Measurements from ENCODE around the gene EFCC1. TPM values are rescaled to one million over a fixed set of nuclear protein-coding genes. Genes with fewer than 3 reads are reported as not detected.

The EFCC1 gene
- polyA plus RNA-seq, 1 donor (not counting 4 experiments of a cell fraction or from before 2014, with no cell fraction given): not detected

DNA sequence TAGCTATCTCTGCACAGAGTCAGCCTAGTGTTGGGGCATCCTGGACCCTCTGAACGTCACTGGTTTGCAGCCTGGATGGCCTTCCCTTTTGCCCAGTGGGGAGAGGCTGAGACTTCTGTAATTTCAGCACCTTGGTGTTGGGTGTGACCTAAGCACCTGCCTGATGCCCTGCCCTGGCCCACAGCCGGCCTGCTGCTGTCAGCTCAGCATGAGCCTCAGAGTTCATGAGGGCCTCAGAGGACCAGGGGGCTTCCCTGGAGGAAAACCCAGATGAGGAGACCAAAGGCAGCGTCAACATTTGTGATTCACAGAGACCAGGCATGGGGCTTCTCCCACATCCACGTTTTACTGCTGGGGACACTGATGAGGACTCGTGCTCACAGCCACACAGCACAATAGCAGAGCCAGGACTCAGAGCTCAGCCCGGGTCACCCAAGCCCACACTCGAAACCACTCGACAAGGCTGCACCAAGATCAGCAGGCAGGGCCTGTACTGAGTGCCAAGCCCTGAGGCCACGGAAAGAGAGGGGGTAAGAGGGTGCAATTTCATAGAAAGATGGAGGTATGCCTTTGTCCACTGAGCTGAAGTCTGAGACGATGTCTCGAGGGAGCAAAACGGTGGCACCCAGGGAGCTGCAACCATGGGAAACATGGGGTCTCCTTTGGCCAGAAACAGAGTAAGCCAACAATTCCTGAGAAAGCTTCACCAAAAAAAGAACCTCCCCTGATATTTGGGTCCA is 49.6 kb downstream of the EFCC1 start:
- H3K27ac ChIP-seq (ENCODE audit: control insufficient read depth, insufficient read depth, low read length): no peak overlapping the region
- no peak overlapping the region for H2AFZ ChIP-seq (ENCODE audit: control insufficient read depth, low read length)
- DNase-seq (ENCODE audit: low read depth, low spot score): no peak
- H3K4me1 ChIP-seq (ENCODE audit: control insufficient read depth, extremely low read depth, insufficient read depth, low read length): no peaks in the 10 kb centered on the region
- dilution Hi-C loops (cut with MboI; ENCODE audit: extremely low pct_ligation_motif_present, low sequenced_read_pairs): no loop called here
- no peak overlapping the region for H3K9ac ChIP-seq (ENCODE audit: control insufficient read depth, extremely low read depth, insufficient read depth, low read length)
- H3K4me3 ChIP-seq (ENCODE audit: control insufficient read depth in 2 of 3, extremely low read depth in 1 of 3, insufficient read depth in 2 of 3, low read depth in 1 of 3, low read length in 3 of 3): no peak overlapping the region
- TF ChIP-seq, protein P1, sequence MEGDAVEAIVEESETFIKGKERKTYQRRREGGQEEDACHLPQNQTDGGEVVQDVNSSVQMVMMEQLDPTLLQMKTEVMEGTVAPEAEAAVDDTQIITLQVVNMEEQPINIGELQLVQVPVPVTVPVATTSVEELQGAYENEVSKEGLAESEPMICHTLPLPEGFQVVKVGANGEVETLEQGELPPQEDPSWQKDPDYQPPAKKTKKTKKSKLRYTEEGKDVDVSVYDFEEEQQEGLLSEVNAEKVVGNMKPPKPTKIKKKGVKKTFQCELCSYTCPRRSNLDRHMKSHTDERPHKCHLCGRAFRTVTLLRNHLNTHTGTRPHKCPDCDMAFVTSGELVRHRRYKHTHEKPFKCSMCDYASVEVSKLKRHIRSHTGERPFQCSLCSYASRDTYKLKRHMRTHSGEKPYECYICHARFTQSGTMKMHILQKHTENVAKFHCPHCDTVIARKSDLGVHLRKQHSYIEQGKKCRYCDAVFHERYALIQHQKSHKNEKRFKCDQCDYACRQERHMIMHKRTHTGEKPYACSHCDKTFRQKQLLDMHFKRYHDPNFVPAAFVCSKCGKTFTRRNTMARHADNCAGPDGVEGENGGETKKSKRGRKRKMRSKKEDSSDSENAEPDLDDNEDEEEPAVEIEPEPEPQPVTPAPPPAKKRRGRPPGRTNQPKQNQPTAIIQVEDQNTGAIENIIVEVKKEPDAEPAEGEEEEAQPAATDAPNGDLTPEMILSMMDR (optimal IDR thresholded peaks at IDR 0.05 in 1 of 3, IDR thresholded peaks at IDR 0.05 in 1 of 3, conservative IDR thresholded peaks at IDR 0.05 in 1 of 3; ENCODE audit: extremely low read depth in 1 of 3, insufficient read depth in 2 of 3, low read length in 3 of 3): no peak
- TF ChIP-seq EZH2 (IDR thresholded peaks at IDR 0.05; ENCODE audit: low read length): no peak
- H3K9me1 ChIP-seq (ENCODE audit: control insufficient read depth, extremely low read depth, insufficient read depth, low read length): no peaks in the 10 kb centered on the region
- no peaks in the 10 kb centered on the region for H3K79me2 ChIP-seq (ENCODE audit: control insufficient read depth, insufficient read depth, low read length)
- H3K9me3 ChIP-seq (ENCODE audit: control insufficient read depth, low read depth, low read length): no peaks in the 10 kb centered on the region
- no peak overlapping the region for H3K4me2 ChIP-seq (ENCODE audit: control insufficient read depth, extremely low read depth, insufficient read depth, low read depth, low read length)
- peaks cover 25% of the 10 kb centered on the region for H3K27me3 ChIP-seq (ENCODE audit: control insufficient read depth, extremely low read depth, insufficient read depth, low read length)
- H3K36me3 ChIP-seq (ENCODE audit: control insufficient read depth in 2 of 2, extremely low read depth in 1 of 2, insufficient read depth in 2 of 2, low read length in 2 of 2): no peaks in the 10 kb centered on the region
- H4K20me1 ChIP-seq (ENCODE audit: control insufficient read depth, extremely low read depth, insufficient read depth, low read length): no peaks in the 10 kb centered on the region
- no peak for FAIRE-seq

DNA sequence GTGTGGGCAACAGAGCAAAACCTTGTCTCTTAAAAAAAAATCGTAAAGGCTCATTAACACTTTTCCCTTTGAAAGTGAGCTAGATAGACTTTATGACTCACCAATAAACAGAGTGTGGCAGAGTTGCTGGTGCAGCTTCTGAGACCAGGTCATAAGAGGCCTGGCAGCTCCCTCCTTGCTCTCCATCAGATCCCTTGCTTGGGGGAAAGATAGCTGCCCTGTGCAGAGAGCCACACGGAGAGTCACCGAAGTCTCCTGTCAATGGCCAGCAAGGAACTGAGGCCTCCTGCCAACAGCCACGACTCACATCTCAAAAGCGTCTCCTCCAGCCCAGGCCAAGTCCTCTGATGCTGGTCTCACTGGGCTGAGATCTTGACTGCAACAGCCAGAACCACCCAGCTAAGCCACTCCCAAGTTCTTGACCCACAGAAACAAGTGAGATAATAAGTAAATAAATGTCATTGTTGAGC is 50.8 kb downstream of the EFCC1 start:
- H3K9me1 ChIP-seq (ENCODE audit: control insufficient read depth, extremely low read depth, insufficient read depth, low read length): no peaks in the 10 kb centered on the region
- H3K4me3 ChIP-seq (ENCODE audit: control insufficient read depth in 2 of 3, extremely low read depth in 1 of 3, insufficient read depth in 2 of 3, low read depth in 1 of 3, low read length in 3 of 3): no peak overlapping the region
- H2AFZ ChIP-seq (ENCODE audit: control insufficient read depth, low read length): no peak overlapping the region
- H3K36me3 ChIP-seq (ENCODE audit: control insufficient read depth in 2 of 2, extremely low read depth in 1 of 2, insufficient read depth in 2 of 2, low read length in 2 of 2): no peaks in the 10 kb centered on the region
- FAIRE-seq (no peak), DNase-seq (ENCODE audit: low read depth, low spot score) (no peak)
- no peak for TF ChIP-seq EZH2 (IDR thresholded peaks at IDR 0.05; ENCODE audit: low read length)
- TF ChIP-seq, protein P1 (optimal IDR thresholded peaks at IDR 0.05 in 1 of 3, IDR thresholded peaks at IDR 0.05 in 1 of 3, conservative IDR thresholded peaks at IDR 0.05 in 1 of 3; ENCODE audit: extremely low read depth in 1 of 3, insufficient read depth in 2 of 3, low read length in 3 of 3): no peak
- no peak overlapping the region for H3K4me2 ChIP-seq (ENCODE audit: control insufficient read depth, extremely low read depth, insufficient read depth, low read depth, low read length)
- no peaks in the 10 kb centered on the region for H3K4me1 ChIP-seq (ENCODE audit: control insufficient read depth, extremely low read depth, insufficient read depth, low read length)
- H3K9ac ChIP-seq (ENCODE audit: control insufficient read depth, extremely low read depth, insufficient read depth, low read length): no peak overlapping the region
- H3K27me3 ChIP-seq (ENCODE audit: control insufficient read depth, extremely low read depth, insufficient read depth, low read length): peaks cover 17% of the 10 kb centered on the region
- no peak overlapping the region for H3K27ac ChIP-seq (ENCODE audit: control insufficient read depth, insufficient read depth, low read length)
- dilution Hi-C loops (cut with MboI; ENCODE audit: extremely low pct_ligation_motif_present, low sequenced_read_pairs): no loop called here
- H3K79me2 ChIP-seq (ENCODE audit: control insufficient read depth, insufficient read depth, low read length): no peaks in the 10 kb centered on the region
- H3K9me3 ChIP-seq (ENCODE audit: control insufficient read depth, low read depth, low read length): no peaks in the 10 kb centered on the region
- H4K20me1 ChIP-seq (ENCODE audit: control insufficient read depth, extremely low read depth, insufficient read depth, low read length): no peaks in the 10 kb centered on the region
